H1 (cell line): ENCODE results near the gene PKIB.

ENCODE experiments used
- CBX5 ChIP-seq: fragments of 300-800, 300-1000 bp; sonication (generic); IDR thresholded peaks from 2 replicates; pipeline ENCODE4 v1.7.1; 2016; ENCODE audit warnings: antibody characterized with exemption, low read length, low read depth
- CREB1 ChIP-seq: IDR thresholded peaks from 2 replicates; pipeline ENCODE4 v1.6.1; 2012; ENCODE audit warnings: inconsistent platforms
- EP300 ChIP-seq, 2 experiments: IDR thresholded peaks; 1 replicate in 1 of 2; 2 replicates in 1 of 2; pipeline ENCODE4 v1.6.1; 2011 to 2012; ENCODE audit warnings: low read depth in 2 of 2, low read length in 2 of 2, mild to moderate bottlenecking in 2 of 2, borderline replicate concordance in 1 of 2, inconsistent platforms in 1 of 2, moderate library complexity in 1 of 2
- GABPA ChIP-seq: IDR thresholded peaks from 2 replicates; pipeline ENCODE4 v1.6.1; 2011; ENCODE audit warnings: mild to moderate bottlenecking, low read length, moderate library complexity, borderline replicate concordance; ENCODE audit not compliant: insufficient read depth
- HDAC2 ChIP-seq, 2 experiments: fragments of 300-600 bp in 1 of 2; sonication (generic) in 1 of 2; IDR thresholded peaks; 2 replicates each; pipeline ENCODE4 v1.6.1; 2011 to 2012; ENCODE audit warnings: low read depth in 2 of 2, low read length in 2 of 2, mild to moderate bottlenecking in 2 of 2, moderate library complexity in 2 of 2, borderline replicate concordance in 1 of 2, inconsistent platforms in 1 of 2
- NRF1 ChIP-seq: IDR thresholded peaks from 2 replicates; pipeline ENCODE4 v1.6.1; 2011; ENCODE audit warnings: mild to moderate bottlenecking, low read depth, low read length, improper control_type of control experiment
- TF ChIP-seq, protein P1 (sequence below), 3 experiments: IDR thresholded peaks; 1 replicate in 2 of 3; 2 replicates in 1 of 3; pipeline versions ENCODE4 v1.5.1 to v1.6.1; 2011; ENCODE audit warnings: low read length in 3 of 3, mild to moderate bottlenecking in 3 of 3, inconsistent platforms in 2 of 3, low read depth in 1 of 3, moderate library complexity in 1 of 3; ENCODE audit not compliant: insufficient read depth in 1 of 3; ENCODE audit errors: control extremely low read depth in 1 of 3

DNA sequence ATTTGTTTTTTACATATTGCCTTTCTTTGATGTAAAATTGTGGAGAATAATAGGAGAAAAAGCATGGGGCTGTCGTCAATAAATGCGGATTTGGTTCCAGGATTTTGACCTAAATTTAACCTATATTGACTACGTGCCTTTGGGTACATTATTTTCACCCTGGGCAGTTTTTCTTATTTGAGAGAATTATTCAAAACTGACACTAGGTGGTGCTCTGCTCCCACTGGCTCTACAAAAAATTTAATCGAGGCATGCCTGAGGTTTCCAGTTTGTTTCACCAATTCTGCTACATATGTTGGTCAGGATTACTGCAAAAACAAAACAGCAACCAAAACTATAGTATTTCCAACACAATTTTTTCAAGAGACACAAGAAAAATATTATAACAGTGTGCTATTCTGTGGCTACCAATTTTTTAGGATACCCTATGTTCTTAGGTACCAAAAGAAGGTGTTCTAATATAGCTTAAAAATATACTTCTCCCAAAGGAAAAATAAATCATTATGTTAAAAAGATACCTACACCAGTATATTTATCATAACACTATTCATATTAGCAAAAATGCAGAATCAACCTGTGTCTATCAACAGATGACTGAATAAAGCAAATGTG, 120.7 kb downstream of the PKIB start:
- TF ChIP-seq CREB1 (no peak), HDAC2 (IDR thresholded peaks at IDR 0.05; ENCODE audit: borderline replicate concordance in 1 of 2, low read depth in 2 of 2, low read length in 2 of 2) (no peak), NRF1 (no peak), EP300 (IDR thresholded peaks at IDR 0.05; ENCODE audit: borderline replicate concordance in 1 of 2, low read depth in 2 of 2, low read length in 2 of 2) (no peak), GABPA (no peak), CBX5 (no peak)
- TF ChIP-seq, protein P1, sequence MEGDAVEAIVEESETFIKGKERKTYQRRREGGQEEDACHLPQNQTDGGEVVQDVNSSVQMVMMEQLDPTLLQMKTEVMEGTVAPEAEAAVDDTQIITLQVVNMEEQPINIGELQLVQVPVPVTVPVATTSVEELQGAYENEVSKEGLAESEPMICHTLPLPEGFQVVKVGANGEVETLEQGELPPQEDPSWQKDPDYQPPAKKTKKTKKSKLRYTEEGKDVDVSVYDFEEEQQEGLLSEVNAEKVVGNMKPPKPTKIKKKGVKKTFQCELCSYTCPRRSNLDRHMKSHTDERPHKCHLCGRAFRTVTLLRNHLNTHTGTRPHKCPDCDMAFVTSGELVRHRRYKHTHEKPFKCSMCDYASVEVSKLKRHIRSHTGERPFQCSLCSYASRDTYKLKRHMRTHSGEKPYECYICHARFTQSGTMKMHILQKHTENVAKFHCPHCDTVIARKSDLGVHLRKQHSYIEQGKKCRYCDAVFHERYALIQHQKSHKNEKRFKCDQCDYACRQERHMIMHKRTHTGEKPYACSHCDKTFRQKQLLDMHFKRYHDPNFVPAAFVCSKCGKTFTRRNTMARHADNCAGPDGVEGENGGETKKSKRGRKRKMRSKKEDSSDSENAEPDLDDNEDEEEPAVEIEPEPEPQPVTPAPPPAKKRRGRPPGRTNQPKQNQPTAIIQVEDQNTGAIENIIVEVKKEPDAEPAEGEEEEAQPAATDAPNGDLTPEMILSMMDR (IDR thresholded peaks at IDR 0.05; ENCODE audit: control extremely low read depth in 1 of 3, insufficient read depth in 1 of 3, low read depth in 1 of 3, low read length in 3 of 3), result peak in 2 of 3 experiments; percentile 54 to 76; a peak in 3 of 4 replicates
